ENCODE data around the gene KRTAP4-7.
"Not testable (repeated sequence)": the region's sequence is repeated elsewhere in the genome, so short reads cannot be mapped to it uniquely, and the experiment has no call there.

The KRTAP4-7 gene

DNA sequence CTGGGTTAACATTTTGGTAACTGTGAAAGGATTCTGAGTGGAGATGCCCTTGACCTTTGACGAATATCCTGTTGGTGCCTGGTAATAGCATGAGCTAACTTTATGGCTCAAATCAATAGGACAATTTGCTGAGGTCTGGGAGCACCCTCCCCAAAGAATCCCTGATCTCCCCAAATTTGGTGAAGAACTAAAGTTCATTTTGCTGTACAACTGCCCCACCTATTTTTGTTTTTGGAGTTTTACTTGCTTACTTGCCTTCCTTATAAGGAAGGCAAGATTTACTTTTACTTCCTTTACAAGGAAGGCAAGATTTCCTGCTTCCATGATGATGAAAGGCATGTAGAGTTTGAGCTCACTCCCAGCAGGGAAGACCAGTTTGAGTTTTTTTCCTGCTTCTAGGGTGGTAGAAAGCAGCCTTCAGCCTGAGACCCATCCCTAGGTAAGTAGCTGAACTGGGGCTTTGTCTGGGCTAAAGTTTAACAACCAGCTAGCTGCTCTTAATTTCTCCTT is 24.0 kb downstream of the KRTAP4-7 start:
- in situ Hi-C loops (cut with MboI; ENCODE audit: low sequenced_read_pairs), result no loop called here

GRCh38 chr17:41108728-41109386 is 24.9 kb downstream of the KRTAP4-7 start:
- in situ Hi-C loops (cut with MboI; ENCODE audit: low sequenced_read_pairs), result not testable (repeated sequence)

GRCh38 chr17:41111151-41111885 is 27.4 kb downstream of the KRTAP4-7 start:
- in situ Hi-C loops (cut with MboI; ENCODE audit: low sequenced_read_pairs), result no loop called here

DNA sequence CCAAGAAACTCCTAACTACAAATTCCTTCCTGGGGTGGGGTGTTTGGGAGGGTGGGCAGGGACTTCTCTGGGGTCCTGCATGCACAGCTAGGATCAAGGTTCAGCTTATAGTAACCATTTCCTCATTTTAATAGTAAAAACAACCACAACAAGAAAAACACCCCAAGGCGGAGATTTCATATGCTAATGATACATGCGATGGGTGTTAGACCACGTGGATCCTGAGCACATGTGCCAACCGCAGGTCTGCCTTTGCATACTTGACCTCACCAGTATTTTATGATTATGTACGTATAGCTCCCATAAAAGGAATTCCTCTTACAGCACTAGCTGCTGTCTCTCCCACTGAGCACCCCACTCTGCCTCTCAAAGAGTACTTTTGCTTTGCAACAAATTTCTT is 32.3 kb downstream of the KRTAP4-7 start:
- in situ Hi-C loops (cut with MboI; ENCODE audit: low sequenced_read_pairs), result no loop called here

- in situ Hi-C loops (cut with MboI; ENCODE audit: low sequenced_read_pairs), result not testable (repeated sequence)
Observed at GRCh38 chr17:41117846-41118386, 34.0 kb downstream of the KRTAP4-7 start, which contains the start of gene KRTAP4-11. KRTAP4-11 (minus strand) TSS chr17:41118373; CDS start chr17:41118315, 58 bp downstream.

- in situ Hi-C loops (cut with MboI; ENCODE audit: low sequenced_read_pairs), result no loop called here
Observed at GRCh38 chr17:41118721-41119120, 34.8 kb downstream of the KRTAP4-7 start.

- in situ Hi-C loops (cut with MboI; ENCODE audit: low sequenced_read_pairs), result not testable (repeated sequence)
Observed at GRCh38 chr17:41119696-41120690, 36.0 kb downstream of the KRTAP4-7 start.

DNA sequence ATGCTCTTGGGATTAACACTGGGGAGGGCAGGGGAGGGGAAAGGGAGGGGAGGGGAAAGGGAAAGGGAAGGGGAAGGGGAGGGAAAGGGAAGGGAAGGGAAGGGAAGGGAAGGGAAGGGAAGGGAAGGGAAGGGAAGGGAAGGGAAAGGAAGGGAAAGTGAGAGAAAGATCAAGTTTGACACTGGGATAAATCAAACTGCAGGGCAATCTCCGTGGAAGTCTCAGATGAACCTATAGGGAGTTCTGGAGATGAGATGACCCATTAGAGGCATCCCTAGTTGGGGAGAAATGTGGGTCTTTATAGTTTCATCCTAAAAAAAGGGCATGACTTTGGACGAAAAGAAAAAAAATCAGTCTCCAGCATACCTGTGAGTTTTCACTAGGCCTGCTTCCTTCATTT is 37.8 kb downstream of the KRTAP4-7 start:
- in situ Hi-C loops (cut with MboI; ENCODE audit: low sequenced_read_pairs), result no loop called here

DNA sequence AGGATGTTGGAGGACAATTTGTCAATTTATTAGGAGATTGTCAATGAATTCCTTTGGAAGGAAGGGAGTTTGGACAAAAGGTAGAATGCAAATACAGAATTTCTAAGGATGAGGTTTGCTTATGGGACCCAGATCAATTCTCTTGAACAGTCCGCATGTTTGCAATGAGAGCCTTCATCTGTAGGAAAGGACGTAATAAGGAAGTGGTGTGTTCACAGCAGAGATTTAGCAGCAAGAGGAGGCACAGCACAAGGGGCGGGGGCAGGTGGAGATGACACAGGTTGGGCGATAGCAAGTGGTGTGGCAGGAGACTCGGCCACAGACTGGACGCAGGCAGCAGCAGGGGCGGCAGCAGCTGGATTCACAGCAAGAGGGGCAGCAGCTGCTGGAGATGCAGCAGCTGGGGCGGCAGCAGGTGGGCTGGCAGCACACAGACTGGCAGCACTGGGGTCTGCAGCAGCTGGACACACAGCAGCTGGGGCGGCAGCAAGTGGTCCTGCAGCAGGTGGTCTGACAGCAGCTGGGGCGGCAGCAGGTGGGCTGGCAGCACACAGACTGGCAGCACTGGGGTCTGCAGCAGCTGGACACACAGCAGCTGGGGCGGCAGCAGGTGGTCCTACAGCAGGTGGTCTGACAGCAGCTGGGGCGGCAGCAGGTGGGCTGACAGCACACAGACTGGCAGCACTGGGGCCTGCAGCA is 39.5 kb downstream of the KRTAP4-7 start:
- in situ Hi-C loops (cut with MboI; ENCODE audit: low sequenced_read_pairs), result not testable (repeated sequence)

GRCh38 chr17:41123991-41124371 is 40.0 kb downstream of the KRTAP4-7 start, which contains the start of gene KRTAP4-12:
KRTAP4-12 (minus strand) TSS chr17:41124182; CDS start chr17:41124122, 60 bp downstream.
- in situ Hi-C loops (cut with MboI; ENCODE audit: low sequenced_read_pairs), result not testable (repeated sequence)

GRCh38 chr17:41125064-41125463 is 41.1 kb downstream of the KRTAP4-7 start:
- in situ Hi-C loops (cut with MboI; ENCODE audit: low sequenced_read_pairs), result no loop called here

DNA sequence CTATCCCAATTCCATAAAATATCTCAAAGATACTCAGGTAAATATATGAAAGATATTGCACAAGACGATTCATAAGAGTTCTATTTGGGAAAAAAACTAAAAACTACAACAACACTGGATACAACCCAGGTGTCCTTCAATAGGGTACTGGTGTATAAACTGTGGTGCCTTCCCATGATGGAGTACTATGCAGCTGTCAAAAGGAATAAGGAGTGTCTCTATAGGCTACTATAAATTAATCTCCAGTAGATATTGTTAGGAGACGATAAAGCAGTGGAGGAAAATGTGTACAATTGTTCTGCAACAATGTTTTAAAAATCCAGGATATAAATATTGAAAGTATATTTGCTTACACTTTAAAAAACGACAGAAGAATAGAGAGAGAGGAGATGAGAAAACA is 42.5 kb downstream of the KRTAP4-7 start:
- in situ Hi-C loops (cut with MboI; ENCODE audit: low sequenced_read_pairs), result no loop called here

- in situ Hi-C loops (cut with MboI; ENCODE audit: low sequenced_read_pairs), result no loop called here
Observed at GRCh38 chr17:41127371-41127770, 43.4 kb downstream of the KRTAP4-7 start.

GRCh38 chr17:41131979-41132378 is 48.0 kb downstream of the KRTAP4-7 start:
- in situ Hi-C loops (cut with MboI; ENCODE audit: low sequenced_read_pairs), result no loop called here

DNA sequence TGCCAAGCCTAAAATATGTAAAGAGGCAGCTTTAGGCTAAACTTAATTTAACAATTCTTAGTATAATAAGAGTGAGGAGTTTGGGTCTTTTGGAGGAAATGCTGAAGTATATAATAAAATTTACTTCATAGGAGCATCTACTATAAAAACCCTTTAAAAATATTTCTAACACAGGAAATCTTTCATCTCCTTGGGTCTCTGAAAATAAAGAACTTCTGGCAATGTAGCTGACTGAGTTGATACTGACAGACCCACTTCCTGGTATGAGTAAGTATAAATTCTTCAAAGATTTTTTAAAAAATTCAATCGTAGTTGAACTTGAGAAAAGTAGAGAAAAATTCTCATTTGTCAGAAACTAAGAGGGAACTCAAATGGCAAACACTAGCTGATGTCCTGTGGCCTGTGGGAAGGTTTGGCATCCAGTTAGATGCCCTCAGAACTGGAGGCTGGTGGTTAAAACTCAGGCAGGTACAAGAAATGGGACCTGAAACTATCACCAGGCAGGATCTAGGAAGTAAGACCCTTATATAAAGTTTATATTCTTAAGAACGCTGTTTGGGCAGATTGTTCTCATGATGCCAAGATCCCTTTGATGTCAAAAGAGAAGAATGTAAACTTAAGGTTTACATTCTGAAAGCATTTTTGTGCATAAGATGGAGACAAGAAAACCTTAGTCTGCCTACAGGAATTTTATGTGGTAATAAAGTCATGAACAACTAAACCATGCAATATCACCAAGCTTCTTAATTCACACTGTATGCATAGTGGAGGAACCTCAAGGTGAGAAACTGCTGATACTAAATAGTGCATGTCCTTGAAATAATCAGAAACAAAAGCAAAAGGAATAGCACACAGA is 50.2 kb downstream of the KRTAP4-7 start:
- in situ Hi-C loops (cut with MboI; ENCODE audit: low sequenced_read_pairs), result no loop called here
